Right cardiac atrium (tissue), 5 donors: ENCODE measurements around the gene SH3BP4. TPM values are rescaled to one million over a fixed set of nuclear protein-coding genes. Genes with fewer than 3 reads are reported as not detected.

Source experiments
- ATAC-seq, 2 donors: fragments of 200-7000 bp; cut with Tn5 transposase; one replicate each; pipeline versions ENCODE4 v1.8.0 to v1.9.1; 2020; ENCODE audit warnings: moderate library complexity in 2 of 2, mild to moderate bottlenecking in 1 of 2
- DNase-seq, 3 donors: peaks; one replicate each; pipeline ENCODE4 v3.0.0-alpha.2; 2020
- H3K27ac ChIP-seq: one replicate; pipeline ENCODE4 v1.5.1; 2013; ENCODE audit warnings: mild to moderate bottlenecking, low read length, control low read depth, moderate library complexity
- H3K27me3 ChIP-seq: one replicate; pipeline ENCODE4 v1.6.1; 2013; ENCODE audit not compliant: control insufficient read depth, insufficient read depth
- H3K4me1 ChIP-seq: one replicate; pipeline ENCODE4 v1.6.1; 2013; ENCODE audit warnings: low read length; ENCODE audit not compliant: control insufficient read depth, insufficient read depth
- H3K4me3 ChIP-seq: one replicate; pipeline ENCODE4 v1.5.1; 2013; ENCODE audit warnings: low read length, control low read depth
- H3K9me3 ChIP-seq: one replicate; pipeline ENCODE4 v1.6.1; 2013; ENCODE audit warnings: low read length; ENCODE audit not compliant: control insufficient read depth
- WGBS: extraction: QIAGEN DNeasy Blood & Tissue Kit; methylation state at CpG from one replicate; pipeline ENCODE4 v1.1.7; 2013; 5-methylcytosine and 5-hydroxymethylcytosine counted together
- intact Hi-C, 4 donors: fragments of 100-400 bp; cut with DNase I; formaldehyde crosslinking; loops; one replicate each; pipeline versions ENCODE4 v1.11.0 to v1.14.0; 2022 to 2023
- polyA plus RNA-seq: library from polyadenylated mRNA; stranded (reverse); fragments of 200-250 nt; gene quantifications from one replicate; pipeline ENCODE4 v1.2.3, GENCODE V29; 2013
- total RNA-seq, 4 donors: library from RNA; stranded (reverse); fragmentation: NEBNext Ultra II Directional; extraction: Animal tissue kit (Norgen Biotek cat#: 25700); gene quantifications; one replicate each; pipeline ENCODE4 v1.2.1, GENCODE V29; 2021
- donor health status: healthy with polysubstance abuse.
- donor health status: DM: no; HTN: yes; CAD: no.
- donor health status: DM: no; HTN: no; CAD: no.
- donor health status: DM: no; HTN: yes; CAD: no; lungs with severe emphysema.
- donor health status: DM: yes; HTN: yes; CAD: no.

Gene SH3BP4
- total and polyA plus RNA-seq, 5 donors: 12.3 to 32.0 (median 19.9) TPM

DNA sequence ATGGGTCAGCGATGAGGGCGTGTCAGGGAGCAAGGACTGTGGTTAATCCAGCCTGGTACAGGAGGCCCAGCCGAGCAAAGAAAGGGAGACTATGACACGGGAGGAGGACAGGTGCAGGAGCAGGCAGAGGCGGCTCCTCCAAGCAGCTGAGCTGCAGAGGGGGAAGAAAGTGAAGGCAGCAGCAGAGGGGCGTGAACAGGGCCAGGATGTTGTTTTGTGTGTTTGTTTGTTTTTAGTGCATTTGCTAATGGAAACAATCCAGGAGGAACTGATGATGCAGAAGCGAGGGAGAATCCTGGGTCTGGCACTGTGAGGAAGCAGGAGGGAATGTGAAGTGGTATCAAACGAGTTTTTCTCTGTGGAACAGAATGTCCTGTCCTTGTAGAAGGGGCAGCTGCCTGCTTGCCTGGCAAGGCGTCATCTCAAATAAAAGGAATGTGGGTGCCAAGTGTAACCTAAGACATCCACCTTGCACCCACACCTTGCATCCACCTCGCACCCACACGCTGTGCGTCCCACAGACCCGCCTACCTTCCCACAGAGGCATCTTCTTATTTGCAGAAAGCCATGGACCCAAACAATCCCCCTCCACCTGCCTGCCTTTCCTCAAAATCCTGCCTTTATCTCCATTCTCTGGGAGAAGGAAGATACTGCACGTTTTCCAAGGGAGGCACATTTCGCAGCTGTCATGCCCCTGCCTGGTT, 134.8 kb downstream of the SH3BP4 start:
- H3K27me3 ChIP-seq: no peaks in the 10 kb centered on the region
- no peak overlapping the region for H3K4me3 ChIP-seq
- ATAC-seq (no peak), DNase-seq (peak in 1 of 3 donors; percentile 24)
- intact Hi-C loops: no loop called here
- no peak overlapping the region for H3K27ac ChIP-seq
- no peaks in the 10 kb centered on the region for H3K9me3 ChIP-seq
- 84% methylated on average over 15 of the region's 15 CpGs for WGBS
- peaks cover 2% of the 10 kb centered on the region for H3K4me1 ChIP-seq

- ATAC-seq (peak; percentile 75 to 86), DNase-seq (peak; percentile 81 to 90 (median 89))
- H3K9me3 ChIP-seq: no peaks in the 10 kb centered on the region
- intact Hi-C loops: no loop called here
- H3K4me1 ChIP-seq: peaks cover 2% of the 10 kb centered on the region
- H3K27ac ChIP-seq: no peak overlapping the region
- H3K27me3 ChIP-seq: no peaks in the 10 kb centered on the region
- H3K4me3 ChIP-seq: peak overlapping the region; percentile 2
- 9% methylated on average over 17 of the region's 17 CpGs for WGBS
Observed at GRCh38 chr2:235087832-235088495, 136.1 kb downstream of the SH3BP4 start.

DNA sequence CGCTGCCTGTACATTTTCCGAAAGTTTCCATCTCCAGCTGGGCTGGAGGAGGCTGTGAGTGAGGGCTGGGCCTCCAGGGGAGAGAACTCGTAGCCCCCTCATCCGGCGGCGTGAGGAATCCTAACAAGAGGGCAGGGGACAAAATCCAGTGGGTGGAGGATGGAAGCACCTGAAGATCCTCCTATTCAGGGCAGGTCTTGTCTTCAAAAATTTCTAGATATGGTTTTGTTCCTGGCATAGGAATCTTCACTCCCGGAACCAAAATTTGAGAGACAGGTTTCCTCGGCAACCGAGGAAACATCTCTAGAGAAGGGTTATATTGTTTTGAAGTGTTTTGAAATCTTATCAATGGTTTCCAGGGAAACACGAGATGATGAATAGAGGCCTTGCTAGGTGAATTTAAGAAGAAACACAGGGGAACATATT, 136.7 kb downstream of the SH3BP4 start:
- Histone ChIP-seq H3K27me3 (no peaks in the 10 kb centered on the region), H3K9me3 (no peaks in the 10 kb centered on the region), H3K4me1 (peaks cover 2% of the 10 kb centered on the region), H3K4me3 (peak overlapping the region; percentile 2), H3K27ac (no peak overlapping the region)
- 20% methylated on average over 10 of the region's 10 CpGs for WGBS
- intact Hi-C loops: no loop called here
- DNase-seq (peak in 1 of 3 donors; percentile 49), ATAC-seq (peak; percentile 62)

- intact Hi-C loops: no loop called here
Observed at GRCh38 chr2:235091421-235091820, 139.6 kb downstream of the SH3BP4 start.

GRCh38 chr2:235091983-235092382, 140.2 kb downstream of the SH3BP4 start:
- DNase-seq: no peak
- Histone ChIP-seq H3K27ac (no peak overlapping the region), H3K4me3 (no peak overlapping the region), H3K9me3 (no peaks in the 10 kb centered on the region), H3K27me3 (no peaks in the 10 kb centered on the region), H3K4me1 (peaks cover 2% of the 10 kb centered on the region)
- intact Hi-C loops: no loop called here
- no peak for ATAC-seq
- 91% methylated on average over 9 of the region's 9 CpGs for WGBS

More at GRCh38 chr2:235091421-235091820, 139.6 kb downstream of the SH3BP4 start:
- Histone ChIP-seq H3K4me3 (no peak overlapping the region), H3K27ac (no peak overlapping the region), H3K9me3 (no peaks in the 10 kb centered on the region), H3K4me1 (peaks cover 2% of the 10 kb centered on the region), H3K27me3 (no peaks in the 10 kb centered on the region)
- ATAC-seq: no peak
- 89% methylated on average over 4 of the region's 4 CpGs for WGBS
- DNase-seq: no peak

DNA sequence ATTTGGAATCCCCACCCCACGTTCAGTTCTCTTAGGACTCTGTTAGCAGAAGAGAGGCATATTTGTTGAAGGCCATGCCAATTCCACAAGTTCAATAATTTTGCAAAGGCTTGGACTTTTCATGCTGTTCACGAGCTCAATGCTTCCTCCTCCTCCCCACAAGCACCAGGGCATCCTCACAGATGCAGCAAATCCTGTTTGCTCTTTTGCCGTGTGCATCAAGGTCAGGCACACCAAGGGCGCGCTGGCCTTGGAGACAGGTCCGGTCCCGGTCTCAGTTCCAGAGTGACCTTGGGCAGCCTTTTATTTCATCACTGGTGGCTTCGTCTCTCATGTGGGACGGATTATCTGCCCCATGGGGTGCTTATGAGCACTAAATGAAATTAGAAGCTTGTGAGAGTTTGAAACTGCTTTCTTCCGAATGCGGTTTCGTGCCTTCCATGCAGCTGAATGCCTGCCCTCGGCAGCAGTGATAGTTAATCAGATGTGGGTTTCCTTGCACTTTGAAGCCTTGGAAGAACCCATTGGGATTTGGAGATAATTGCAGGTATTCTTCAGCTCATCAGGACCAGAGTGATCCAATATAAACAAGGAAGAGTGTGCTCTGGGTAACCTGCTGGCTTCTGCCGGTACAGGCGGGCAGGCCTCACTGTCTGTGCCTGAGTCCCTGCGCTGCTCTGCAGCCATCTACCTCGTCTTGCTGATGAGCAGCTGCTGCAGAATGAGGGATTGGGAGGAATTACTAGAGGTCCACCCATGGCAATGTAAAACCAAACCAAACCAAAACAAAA, 140.8 kb downstream of the SH3BP4 start:
- WGBS: 92% methylated on average over 17 of the region's 17 CpGs
- DNase-seq (no peak), ATAC-seq (no peak)
- Histone ChIP-seq H3K4me1 (peaks cover 2% of the 10 kb centered on the region), H3K27me3 (no peaks in the 10 kb centered on the region), H3K27ac (no peak overlapping the region), H3K9me3 (no peaks in the 10 kb centered on the region), H3K4me3 (no peak overlapping the region)
- intact Hi-C loops: no loop called here

- Histone ChIP-seq H3K9me3 (no peaks in the 10 kb centered on the region), H3K4me1 (no peaks in the 10 kb centered on the region), H3K27ac (no peak overlapping the region), H3K4me3 (no peak overlapping the region), H3K27me3 (no peaks in the 10 kb centered on the region)
- intact Hi-C loops: no loop called here
- DNase-seq (no peak), ATAC-seq (no peak)
- 96% methylated on average over 1 of the region's 1 CpG for WGBS
Observed at GRCh38 chr2:235094457-235094856, 142.6 kb downstream of the SH3BP4 start.

GRCh38 chr2:235095569-235095968, 143.8 kb downstream of the SH3BP4 start:
- DNase-seq: no peak
- ATAC-seq: no peak
- Histone ChIP-seq H3K4me3 (no peak overlapping the region), H3K27ac (no peak overlapping the region), H3K9me3 (no peaks in the 10 kb centered on the region), H3K27me3 (no peaks in the 10 kb centered on the region), H3K4me1 (no peaks in the 10 kb centered on the region)
- WGBS: 92% methylated on average over 2 of the region's 2 CpGs
- intact Hi-C loops: no loop called here

DNA sequence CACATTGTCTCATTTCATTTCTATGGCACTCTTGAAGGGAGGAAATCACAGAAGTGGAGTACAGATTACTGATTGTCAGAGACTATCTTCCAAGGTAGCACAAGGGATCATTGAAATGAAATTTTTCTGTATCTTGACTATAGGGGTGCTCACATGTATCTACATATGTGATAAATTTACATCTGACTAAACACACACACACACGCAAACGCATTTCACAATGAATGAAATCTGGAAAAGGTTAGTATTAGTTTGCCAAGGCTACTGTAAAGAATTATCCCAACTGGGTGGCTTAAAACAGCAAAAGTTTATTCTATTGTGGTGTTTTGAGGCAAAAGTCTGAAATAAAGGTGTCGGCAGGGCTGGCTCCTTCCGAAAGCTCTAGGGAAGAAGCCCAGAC, 144.6 kb downstream of the SH3BP4 start:
- H3K9me3 ChIP-seq: no peaks in the 10 kb centered on the region
- intact Hi-C loops: no loop called here
- 93% methylated on average over 4 of the region's 4 CpGs for WGBS

DNA sequence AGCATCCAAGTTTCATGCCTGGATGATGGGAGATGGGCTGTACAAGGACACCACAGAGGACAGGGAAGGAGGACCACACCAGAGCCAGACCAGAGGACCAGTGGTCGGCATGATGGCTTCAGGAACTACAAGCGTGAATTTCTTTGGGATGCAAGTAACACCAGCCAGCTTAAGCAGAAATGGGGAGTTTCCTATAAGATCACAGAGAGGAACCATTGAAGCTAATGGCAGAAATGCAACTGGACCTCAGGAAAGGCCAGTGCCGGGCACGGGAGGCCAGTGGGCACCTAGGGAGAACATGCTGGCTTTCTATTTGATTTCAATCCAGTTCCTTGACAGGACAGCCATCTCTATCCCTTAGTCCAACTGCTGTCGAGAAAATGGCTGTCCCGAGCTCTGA, 145.4 kb downstream of the SH3BP4 start:
- no peak for ATAC-seq
- Histone ChIP-seq H3K4me1 (no peaks in the 10 kb centered on the region), H3K27me3 (no peaks in the 10 kb centered on the region), H3K27ac (no peak overlapping the region), H3K4me3 (no peak overlapping the region), H3K9me3 (no peaks in the 10 kb centered on the region)
- intact Hi-C loops: no loop called here
- peak in 1 of 3 donors; percentile 17 for DNase-seq
- 83% methylated on average over 6 of the region's 6 CpGs for WGBS

More for the DNA sequence above, 144.6 kb downstream of the SH3BP4 start:
- Histone ChIP-seq H3K4me3 (no peak overlapping the region), H3K4me1 (no peaks in the 10 kb centered on the region), H3K27me3 (no peaks in the 10 kb centered on the region), H3K27ac (no peak overlapping the region)
- ATAC-seq (no peak), DNase-seq (no peak)

DNA sequence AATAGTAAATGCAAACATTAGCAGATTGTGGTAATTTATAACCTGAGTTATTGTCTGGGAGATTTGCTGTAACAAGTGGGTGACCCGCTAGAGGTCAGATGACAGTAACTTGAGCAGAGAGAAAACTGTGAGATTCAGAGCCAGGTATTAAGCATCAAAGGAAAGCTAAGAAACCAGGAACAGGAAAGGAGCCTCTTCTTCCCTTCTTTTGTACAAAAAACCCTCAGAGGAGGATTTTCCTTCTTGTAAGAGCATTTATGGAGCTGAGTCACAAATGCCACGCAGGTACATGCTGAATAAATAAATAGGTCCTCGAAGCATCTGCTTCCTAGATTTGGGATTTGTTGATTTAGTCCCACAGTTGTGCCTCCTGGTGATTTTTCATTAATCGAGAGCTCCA, 146.5 kb downstream of the SH3BP4 start:
- Histone ChIP-seq H3K27ac (no peak overlapping the region), H3K4me1 (no peaks in the 10 kb centered on the region), H3K27me3 (no peaks in the 10 kb centered on the region), H3K4me3 (no peak overlapping the region), H3K9me3 (no peaks in the 10 kb centered on the region)
- DNase-seq (no peak), ATAC-seq (no peak)
- intact Hi-C loops: no loop called here
- 84% methylated on average over 4 of the region's 4 CpGs for WGBS
